ENCODE results near the gene PLPP1.
A peak's percentile ranks its signal among the peaks of the same experiment; 100 is the strongest.
"Not testable (repeated sequence)": the region's sequence is repeated elsewhere in the genome, so short reads cannot be mapped to it uniquely, and the experiment has no call there.

The PLPP1 gene

GRCh38 chr5:55541056-55541635, 6.4 kb upstream of the PLPP1 start:
- DNase-seq: no peak

- no peak for DNase-seq
Observed at GRCh38 chr5:55540525-55540924, 5.8 kb upstream of the PLPP1 start.

- DNase-seq: peak in 2 of 3 donors; percentile 5 to 24
Observed at GRCh38 chr5:55540024-55540423, 5.3 kb upstream of the PLPP1 start.

- peak; percentile 4 to 34 (median 16) for DNase-seq
Observed at GRCh38 chr5:55538661-55539060, 3.9 kb upstream of the PLPP1 start.

- DNase-seq: not testable (repeated sequence)
Observed at GRCh38 chr5:55537315-55537714, 2.6 kb upstream of the PLPP1 start.

- no peak for DNase-seq
Observed at GRCh38 chr5:55535199-55535905, 588 bp upstream of the PLPP1 start.

- DNase-seq: no peak
Observed at GRCh38 chr5:55533521-55534435, 986 bp downstream of the PLPP1 start.

- DNase-seq: no peak
Observed at GRCh38 chr5:55530669-55531068, 4.1 kb downstream of the PLPP1 start.

- DNase-seq: no peak
Observed at GRCh38 chr5:55524816-55525215, 9.9 kb downstream of the PLPP1 start.

- no peak for DNase-seq
Observed at GRCh38 chr5:55523293-55523692, 11.5 kb downstream of the PLPP1 start.

GRCh38 chr5:55521881-55522280, 12.9 kb downstream of the PLPP1 start:
- no peak for DNase-seq

GRCh38 chr5:55520117-55520839, 14.5 kb downstream of the PLPP1 start:
- no peak for DNase-seq

- DNase-seq: no peak
Observed at GRCh38 chr5:55518831-55519390, 15.9 kb downstream of the PLPP1 start.

- DNase-seq: no peak
Observed at GRCh38 chr5:55517804-55518203, 17.0 kb downstream of the PLPP1 start.

GRCh38 chr5:55511010-55511409, 23.8 kb downstream of the PLPP1 start:
- no peak for DNase-seq

GRCh38 chr5:55510523-55510880, 24.3 kb downstream of the PLPP1 start:
- no peak for DNase-seq

- no peak for DNase-seq
Observed at GRCh38 chr5:55509796-55510522, 24.8 kb downstream of the PLPP1 start.

GRCh38 chr5:55509097-55509496, 25.7 kb downstream of the PLPP1 start:
- DNase-seq: no peak

- DNase-seq: no peak
Observed at GRCh38 chr5:55507574-55507973, 27.2 kb downstream of the PLPP1 start.

- not testable (repeated sequence) for DNase-seq
Observed at GRCh38 chr5:55505711-55506110, 29.1 kb downstream of the PLPP1 start.

- not testable (repeated sequence) for DNase-seq
Observed at GRCh38 chr5:55503917-55504316, 30.8 kb downstream of the PLPP1 start.

- DNase-seq: no peak
Observed at GRCh38 chr5:55502759-55503158, 32.0 kb downstream of the PLPP1 start.

Measured in suppressor macrophage treated with lipopolysaccharide for 1 hour (primary cell).